Measurements from ENCODE around the gene KIF13A.
"Not testable (repeated sequence)": the region's sequence is repeated elsewhere in the genome, so short reads cannot be mapped to it uniquely, and the experiment has no call there.

DNA sequence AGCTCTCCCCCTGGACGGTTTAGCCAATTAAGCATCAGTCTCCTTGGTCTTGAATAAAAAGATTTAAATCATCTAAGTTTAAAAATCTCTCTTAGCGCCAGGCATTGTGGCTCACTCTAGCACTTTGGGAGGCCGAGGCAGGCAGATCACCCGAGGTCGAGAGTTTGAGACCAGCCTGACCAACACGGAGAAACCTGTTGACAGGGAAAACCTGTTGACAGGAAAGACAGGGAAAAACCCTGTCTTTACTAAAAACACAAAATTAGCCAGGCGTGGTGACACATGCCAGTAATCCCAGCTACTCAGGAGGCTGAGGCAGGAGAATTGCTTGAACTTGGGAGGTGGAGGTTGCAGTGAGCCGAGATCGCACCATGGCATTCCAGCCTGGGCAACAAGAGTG lies 97.7 kb downstream of the KIF13A start:
- TF ChIP-seq, protein P1, sequence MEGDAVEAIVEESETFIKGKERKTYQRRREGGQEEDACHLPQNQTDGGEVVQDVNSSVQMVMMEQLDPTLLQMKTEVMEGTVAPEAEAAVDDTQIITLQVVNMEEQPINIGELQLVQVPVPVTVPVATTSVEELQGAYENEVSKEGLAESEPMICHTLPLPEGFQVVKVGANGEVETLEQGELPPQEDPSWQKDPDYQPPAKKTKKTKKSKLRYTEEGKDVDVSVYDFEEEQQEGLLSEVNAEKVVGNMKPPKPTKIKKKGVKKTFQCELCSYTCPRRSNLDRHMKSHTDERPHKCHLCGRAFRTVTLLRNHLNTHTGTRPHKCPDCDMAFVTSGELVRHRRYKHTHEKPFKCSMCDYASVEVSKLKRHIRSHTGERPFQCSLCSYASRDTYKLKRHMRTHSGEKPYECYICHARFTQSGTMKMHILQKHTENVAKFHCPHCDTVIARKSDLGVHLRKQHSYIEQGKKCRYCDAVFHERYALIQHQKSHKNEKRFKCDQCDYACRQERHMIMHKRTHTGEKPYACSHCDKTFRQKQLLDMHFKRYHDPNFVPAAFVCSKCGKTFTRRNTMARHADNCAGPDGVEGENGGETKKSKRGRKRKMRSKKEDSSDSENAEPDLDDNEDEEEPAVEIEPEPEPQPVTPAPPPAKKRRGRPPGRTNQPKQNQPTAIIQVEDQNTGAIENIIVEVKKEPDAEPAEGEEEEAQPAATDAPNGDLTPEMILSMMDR (conservative IDR thresholded peaks at IDR 0.05) = not testable (repeated sequence)
- TF ChIP-seq EZH2 (IDR thresholded peaks at IDR 0.05; ENCODE audit: low read depth) = not testable (repeated sequence)
